Measurements from ENCODE around the gene TRIM52.

TRIM52 gene

GRCh38 chr5:181231432-181231831 is 29.5 kb downstream of the TRIM52 start:
- DNase-seq (ENCODE audit: low read depth) = no peak
- H3K4me3 ChIP-seq (ENCODE audit: low read depth, low read length) = no peak overlapping the region
- TF ChIP-seq CTCF (IDR thresholded peaks at IDR 0.05; ENCODE audit: low read depth, low read length, missing control alignments) = no peak

GRCh38 chr5:181230551-181230950 is 30.4 kb downstream of the TRIM52 start:
- no peak overlapping the region for H3K4me3 ChIP-seq (ENCODE audit: low read depth, low read length)
- no peak for DNase-seq (ENCODE audit: low read depth)
- no peak for TF ChIP-seq CTCF (IDR thresholded peaks at IDR 0.05; ENCODE audit: low read depth, low read length, missing control alignments)

GRCh38 chr5:181229996-181230395 is 30.9 kb downstream of the TRIM52 start:
- H3K4me3 ChIP-seq (ENCODE audit: low read depth, low read length) = no peak overlapping the region
- no peak for TF ChIP-seq CTCF (IDR thresholded peaks at IDR 0.05; ENCODE audit: low read depth, low read length, missing control alignments)
- DNase-seq (ENCODE audit: low read depth) = no peak

- peak overlapping the region; percentile 70 for H3K4me3 ChIP-seq (ENCODE audit: low read depth, low read length)
- no peak for TF ChIP-seq CTCF (IDR thresholded peaks at IDR 0.05; ENCODE audit: low read depth, low read length, missing control alignments)
- no peak for DNase-seq (ENCODE audit: low read depth)
Measured at GRCh38 chr5:181224390-181225229, 36.3 kb downstream of the TRIM52 start.

GRCh38 chr5:181223729-181224389 is 37.1 kb downstream of the TRIM52 start:
- DNase-seq (ENCODE audit: low read depth) = no peak
- no peak for TF ChIP-seq CTCF (IDR thresholded peaks at IDR 0.05; ENCODE audit: low read depth, low read length, missing control alignments)
- peak overlapping the region; percentile 70 for H3K4me3 ChIP-seq (ENCODE audit: low read depth, low read length)

- peak within 1 kb of the TSS; percentile 70 for H3K4me3 ChIP-seq (ENCODE audit: low read depth, low read length)
- peak; percentile 97 for DNase-seq (ENCODE audit: low read depth)
- no peak for TF ChIP-seq CTCF (IDR thresholded peaks at IDR 0.05; ENCODE audit: low read depth, low read length, missing control alignments)
Measured at GRCh38 chr5:181223058-181223728, 37.8 kb downstream of the TRIM52 start, which contains the start of gene TRIM41. TSS of gene TRIM41 (plus strand) at chr5:181223281. CDS start at chr5:181224000, 719 bp downstream.
